ELR (cell line): Measurements from ENCODE around the gene DENND1A.
"Not testable (repeated sequence)": the region's sequence is repeated elsewhere in the genome, so short reads cannot be mapped to it uniquely, and the experiment has no call there.

Experiments
- DNase-seq: peaks from one replicate; pipeline ENCODE4 v3.0.0-alpha.2; 2015; ENCODE audit warnings: low read depth

Gene DENND1A

DNA sequence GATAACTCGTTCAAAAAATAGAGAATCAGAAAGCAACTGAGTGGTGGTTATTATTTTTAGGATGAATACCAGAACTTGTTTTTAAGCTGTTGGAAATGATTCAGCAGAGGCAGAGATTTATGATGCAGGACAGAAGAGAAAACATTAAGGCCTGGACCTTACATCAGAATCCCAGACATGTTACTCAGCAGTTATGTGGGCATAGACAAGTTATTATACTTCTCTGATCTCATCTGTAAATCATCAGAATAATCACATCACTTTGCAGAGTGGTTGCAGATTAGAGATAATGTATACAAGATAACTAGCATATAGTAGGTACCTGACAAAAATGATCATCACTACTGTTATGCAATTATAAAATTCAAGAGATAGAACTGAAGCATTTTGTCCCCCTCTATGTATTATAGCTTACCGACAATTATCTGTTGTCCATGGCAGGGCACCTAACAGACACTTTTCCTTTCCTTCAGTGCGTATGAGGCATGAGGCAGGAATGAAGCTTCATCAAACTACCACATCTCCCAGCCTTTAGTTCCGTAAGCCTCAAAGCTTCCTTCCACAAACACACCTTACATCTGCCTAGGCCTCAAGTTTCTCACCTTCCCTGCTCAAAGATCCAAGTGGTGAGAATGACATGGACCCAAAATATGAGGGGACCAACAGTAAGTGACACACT lies 165.9 kb downstream of the DENND1A start:
- peak; percentile 75 for DNase-seq

DNA sequence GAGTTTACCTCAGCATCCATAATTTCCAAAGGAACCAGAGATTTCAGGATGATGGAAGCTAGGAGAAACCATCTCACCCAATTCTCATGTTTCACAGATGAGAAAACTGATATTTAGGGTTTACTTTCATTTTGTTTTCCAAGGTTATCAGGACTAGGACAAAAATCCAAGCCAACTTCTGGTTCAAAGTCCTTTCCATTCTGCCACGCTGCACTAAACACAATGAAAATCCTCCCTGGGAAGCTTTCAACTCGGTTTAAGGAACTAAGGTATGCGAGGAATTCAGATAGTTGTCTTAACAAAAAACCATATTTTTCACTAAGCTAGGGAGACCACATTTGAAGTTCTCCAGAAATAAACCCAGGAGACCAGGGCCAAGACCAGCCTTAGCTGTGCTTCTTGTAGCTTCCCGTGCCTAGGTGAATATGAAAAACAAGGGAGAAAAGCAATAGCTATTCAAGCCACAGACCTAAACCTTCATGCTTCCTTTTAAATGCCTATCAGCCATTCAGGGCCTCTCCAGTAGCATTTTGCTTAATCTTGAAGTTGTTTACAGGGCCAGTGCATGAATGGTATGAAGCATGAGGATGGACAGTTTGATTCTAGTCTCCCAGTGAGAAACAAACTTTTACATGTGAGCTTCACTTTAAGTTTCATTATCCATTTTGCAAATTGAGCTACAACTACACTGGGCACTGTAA lies 167.9 kb downstream of the DENND1A start:
- no peak for DNase-seq

DNA sequence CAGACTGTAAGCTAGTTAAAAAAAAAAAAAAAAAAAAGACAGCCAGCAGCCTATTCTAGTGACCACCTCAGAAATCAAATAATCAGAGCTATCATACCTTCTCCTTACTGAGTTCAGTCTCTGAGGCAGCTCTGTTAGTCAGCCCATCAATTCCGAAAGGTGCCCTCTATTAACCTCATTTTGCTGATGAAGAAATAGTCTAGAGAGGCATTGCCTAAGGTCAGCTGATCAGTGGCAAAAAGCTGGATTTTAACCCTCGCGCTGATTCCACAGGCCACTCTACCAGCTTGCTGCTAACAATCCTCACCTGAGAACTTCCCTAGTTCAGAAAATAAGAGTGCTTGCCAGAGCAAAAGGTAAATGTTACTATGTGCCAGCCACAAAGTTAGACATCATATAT lies 172.0 kb downstream of the DENND1A start:
- DNase-seq: no peak

DNA sequence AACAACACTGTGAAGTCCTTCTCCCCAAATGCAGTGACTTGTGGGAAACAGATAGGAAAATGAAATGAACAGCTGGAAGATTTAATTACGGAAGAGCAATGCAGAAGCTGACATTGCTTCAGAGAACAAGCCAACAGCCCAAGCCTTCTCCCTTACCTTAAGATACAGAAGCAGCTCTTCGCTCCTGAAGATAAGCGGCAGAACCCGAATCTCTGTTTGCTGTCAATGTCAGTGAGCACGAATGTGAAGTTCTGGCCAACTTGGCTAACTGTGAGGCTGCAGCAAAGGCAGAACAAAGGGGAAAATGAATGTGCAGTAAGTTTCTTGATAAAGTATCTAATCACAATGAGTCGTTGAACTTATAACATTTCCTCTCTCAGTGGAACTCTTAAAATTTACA lies 172.4 kb downstream of the DENND1A start:
- DNase-seq: no peak

DNA sequence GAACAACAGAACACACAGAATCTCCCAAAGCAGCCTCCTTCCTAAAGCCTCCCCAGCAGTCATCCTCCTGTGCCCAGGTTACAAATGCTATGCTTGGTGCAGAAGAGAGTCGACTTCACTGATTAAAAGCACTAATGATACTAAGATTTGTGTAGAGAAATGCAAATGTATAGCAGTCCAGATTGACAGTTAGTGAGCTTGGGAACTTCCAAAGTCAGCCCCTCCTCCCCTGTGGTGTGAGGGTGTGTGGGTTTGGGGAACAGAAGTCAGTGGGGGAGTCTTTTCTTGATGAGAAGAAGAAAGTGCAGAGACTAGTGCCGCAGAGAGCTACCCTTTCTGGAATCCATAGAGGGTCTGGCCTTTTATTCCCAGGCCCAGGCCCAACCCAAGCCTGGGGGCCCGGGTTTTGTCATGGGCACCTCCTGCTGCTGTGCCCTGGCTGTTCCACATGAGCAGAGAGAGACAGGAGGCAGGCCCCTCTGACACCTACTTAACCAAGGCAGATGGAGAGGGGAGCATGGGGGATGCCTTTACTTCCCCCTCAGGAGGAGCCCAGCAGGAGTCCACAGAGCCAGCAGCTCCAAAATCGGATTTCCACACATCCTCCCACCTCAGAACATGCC lies 173.3 kb downstream of the DENND1A start:
- no peak for DNase-seq

DNA sequence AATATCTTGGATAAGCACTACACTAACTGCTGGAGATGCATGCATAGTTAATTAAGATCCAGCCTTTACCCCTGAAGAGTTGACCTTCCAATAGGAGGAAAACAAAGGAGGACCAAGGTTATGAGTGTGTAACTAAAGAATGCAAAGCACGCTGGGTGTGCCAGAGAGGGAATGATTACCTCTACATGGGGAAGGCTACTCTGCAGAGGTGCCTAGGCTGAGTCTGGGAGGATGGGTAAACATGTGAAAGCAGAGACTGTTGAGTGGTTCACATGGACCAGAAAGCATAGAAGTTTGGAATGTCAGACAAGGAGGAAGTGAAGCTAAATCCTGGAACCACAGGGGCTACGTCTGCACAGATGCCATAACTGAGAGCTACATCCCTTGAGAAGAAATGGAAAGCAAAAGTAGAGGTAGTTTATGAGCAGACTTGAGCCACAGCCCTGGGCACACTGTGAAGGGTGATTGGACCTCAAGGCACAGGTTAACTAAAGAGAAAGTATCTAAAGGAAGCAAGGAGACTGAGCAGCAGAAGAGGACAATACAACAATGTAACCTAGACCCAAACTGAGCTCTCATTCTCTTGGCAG lies 176.2 kb downstream of the DENND1A start:
- peak; percentile 6 for DNase-seq

DNA sequence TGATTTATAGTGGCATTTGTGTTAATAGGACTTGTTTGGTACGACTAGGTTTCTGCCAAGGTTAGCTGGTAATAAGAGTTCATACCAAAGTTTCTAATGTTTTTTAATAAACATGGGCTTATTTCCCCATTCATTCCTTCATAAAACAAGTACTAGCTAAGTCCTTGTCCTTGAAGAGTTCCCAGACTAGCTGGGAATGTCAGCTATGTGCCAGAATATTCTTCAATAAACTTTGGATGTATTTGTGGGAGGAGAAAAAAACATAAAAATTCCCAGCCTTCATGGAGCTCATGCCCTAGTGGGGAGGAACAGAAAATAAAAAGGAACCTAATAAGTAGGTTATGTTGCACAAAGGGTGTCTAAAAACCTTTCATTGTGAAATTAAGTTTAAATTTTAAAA lies 176.9 kb downstream of the DENND1A start:
- no peak for DNase-seq

DNA sequence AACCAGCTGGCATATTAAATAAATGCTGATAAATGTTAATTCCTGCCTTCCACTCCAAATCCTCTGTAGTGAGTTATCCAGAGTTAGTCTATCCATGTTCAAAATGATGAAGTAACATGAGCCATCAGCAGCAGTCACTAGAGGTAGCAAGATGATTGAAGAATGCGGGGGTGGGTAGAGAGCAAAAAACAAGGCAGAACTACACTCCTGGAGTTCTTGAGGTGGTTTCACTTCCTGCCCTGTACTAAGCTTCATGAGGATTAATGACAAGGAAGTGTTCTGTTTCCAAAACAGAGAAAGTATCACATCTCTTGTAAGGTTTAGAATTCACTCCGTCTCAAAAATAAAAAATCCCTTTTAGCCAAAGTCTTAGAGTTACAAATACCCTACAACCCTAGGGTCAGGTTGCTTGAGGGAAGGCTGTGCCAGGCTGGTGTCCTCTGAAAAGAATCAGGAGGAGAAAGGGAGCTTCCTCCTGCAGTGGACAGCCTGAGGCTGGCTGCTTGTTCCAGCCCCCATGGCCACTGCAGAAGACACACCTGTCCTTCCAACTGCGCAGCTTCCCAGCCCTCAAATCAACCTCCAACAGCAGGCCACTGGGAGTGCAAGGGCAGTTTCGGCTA lies 180.2 kb downstream of the DENND1A start:
- DNase-seq: no peak

DNA sequence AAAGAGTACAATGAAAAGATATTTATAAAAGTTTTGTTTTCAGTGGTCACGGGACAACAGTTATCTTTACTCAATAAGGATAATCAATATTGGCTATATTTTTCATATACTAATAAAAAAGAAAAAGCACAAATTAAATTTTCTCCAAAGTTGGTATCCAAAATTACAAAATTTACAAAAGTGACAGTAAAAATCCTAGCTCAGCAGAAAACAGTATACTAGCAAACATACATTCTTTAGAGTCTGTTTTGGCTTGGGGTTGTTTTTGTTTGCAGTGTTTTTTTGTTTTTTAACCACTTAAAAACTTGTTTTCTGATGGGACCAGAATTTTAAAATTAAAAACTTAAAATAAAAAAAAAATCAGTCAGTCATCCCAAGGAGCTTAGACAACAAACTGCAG lies 183.2 kb downstream of the DENND1A start:
- DNase-seq: no peak

DNA sequence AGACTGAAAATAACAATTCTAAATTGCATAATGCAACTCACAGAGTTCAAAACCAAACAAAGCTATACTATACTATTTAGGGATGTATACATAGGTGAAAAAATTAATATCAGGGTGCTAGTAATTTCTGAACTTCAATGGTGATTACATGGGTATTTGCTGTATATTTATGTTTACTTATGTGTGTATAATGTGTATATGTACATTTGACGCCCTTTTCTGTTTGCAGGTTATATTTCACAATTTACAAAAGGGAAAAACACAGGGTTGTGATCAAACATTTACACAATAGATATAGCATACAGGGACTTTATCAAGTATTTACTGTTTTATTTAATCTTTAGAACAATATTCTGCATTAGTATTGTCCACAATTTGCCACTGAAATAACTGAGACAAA lies 184.0 kb downstream of the DENND1A start:
- no peak for DNase-seq

DNA sequence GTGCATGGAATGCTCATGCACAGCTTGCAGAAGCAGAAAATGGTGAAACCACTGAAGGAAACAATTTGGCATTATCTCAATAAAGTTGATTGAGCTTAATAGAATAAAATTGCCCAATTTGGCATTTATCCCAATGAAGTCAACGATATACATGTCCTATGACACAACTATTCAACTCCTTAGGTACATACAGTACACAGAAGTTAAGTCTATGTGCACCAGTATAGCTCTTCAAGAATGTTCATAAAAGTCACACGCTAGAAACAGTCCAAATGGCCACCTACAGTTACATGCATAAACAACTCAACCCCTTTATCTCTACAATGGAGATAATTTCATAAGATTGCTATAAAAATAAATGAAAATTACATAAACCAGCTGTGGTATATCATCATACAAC lies 184.5 kb downstream of the DENND1A start:
- no peak for DNase-seq

DNA sequence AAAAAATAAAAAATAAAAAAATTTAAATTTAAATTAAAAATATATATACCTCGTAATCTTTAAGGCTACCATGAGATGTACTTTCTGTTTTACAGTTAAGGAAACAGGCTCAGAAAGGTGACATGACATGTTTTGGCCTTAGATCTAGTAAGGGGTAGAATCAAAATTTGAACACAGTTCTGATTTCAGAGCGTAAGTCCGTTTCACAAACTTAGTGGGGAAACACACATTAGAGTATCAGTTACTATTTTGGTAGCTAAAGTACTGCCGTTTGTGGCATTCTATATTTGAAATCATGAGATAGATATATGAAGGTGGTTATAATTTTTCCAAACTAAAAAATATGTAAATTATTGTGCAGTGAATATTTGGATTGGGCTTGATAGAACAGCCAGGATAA lies 186.2 kb downstream of the DENND1A start:
- DNase-seq: no peak

DNA sequence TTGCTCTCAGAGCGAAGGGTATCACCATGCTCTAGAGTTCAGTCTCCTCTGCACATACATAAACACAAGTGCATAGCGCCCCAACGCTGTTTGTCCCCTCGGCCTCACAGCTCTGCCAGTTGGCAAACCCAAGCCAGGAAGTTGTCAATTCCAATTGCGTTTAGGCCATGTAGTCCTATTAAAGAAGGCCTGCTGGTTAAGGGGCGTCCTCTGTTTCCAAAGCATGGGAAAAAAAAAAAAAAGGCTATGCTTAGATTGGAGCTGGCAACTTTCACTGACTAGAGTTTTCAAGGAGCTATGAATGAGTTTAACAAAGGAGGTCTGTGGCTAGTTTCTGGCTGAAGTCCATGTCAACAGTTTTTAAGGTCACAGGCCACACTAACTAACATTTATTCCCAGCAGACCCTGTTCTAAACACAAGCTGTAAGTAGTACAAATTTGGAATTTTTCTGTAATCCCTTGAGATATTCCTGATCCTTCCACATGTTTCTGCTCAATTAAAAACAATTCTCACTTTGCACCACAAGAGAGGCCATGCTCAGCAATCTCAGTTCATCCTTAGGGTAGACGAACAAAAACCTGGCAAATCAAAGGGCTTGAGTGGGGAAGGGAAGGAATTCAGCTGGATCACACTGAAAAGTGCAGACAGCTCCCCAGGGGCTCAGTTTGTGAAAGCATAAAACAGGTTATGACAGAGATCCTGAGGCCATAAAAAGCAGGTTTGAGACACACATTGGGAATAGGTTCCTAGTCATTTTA lies 187.7 kb downstream of the DENND1A start:
- DNase-seq: no peak

DNA sequence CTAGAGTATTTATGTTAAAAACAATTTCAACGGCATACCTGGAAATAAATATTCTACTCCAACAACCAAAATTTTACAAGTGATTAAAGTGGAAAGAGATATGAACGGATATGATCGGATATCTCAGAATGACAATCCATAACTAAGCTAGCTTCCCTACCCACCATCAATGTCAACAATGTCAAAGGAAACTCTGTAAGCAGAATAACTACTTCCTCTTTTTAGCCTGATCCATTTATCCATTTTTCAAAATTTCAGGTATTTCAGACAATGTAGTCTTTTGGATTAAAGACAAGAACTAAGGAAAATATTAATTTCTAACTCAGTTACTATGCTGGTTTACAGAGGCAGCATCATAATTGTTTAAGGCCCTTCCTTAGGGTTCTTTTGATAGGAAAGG lies 188.7 kb downstream of the DENND1A start:
- DNase-seq: no peak

DNA sequence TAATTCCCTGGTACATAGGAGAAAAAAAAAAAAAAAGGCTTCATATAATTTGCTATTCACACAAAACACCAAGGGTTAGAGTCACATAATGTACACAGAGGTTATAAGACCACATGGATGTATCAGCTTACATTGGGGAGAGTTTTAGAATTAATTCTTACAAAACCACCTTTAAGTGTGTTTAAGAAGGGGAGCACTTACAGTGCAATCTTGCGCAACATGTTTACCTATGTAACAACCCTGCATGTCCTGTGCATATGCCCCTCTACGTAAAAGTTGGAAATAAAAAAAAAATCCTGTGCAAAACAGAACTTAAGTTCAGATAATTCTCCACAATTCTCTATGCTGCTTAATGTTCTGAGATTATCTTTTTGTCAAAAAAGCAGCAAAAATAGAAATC lies 190.0 kb downstream of the DENND1A start:
- DNase-seq: no peak

DNA sequence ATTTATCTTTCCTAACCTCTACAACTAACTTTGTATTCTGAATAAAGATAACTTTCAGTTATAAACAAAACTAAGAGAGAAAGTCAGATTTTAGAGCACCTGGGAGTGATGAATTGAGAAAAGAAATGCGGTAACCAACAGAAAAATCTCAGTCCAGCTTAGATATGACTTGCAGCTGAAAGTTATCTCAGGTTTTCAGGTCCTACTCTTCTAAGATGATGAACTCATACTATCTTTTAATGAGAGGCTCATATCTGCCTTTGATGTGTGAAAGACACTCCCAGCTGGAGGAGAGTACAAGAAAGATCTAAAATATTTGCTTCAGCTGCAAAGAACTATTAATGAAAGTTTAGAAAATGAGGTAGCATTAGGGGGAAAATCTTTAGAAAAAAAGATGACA lies 190.5 kb downstream of the DENND1A start:
- DNase-seq: no peak

DNA sequence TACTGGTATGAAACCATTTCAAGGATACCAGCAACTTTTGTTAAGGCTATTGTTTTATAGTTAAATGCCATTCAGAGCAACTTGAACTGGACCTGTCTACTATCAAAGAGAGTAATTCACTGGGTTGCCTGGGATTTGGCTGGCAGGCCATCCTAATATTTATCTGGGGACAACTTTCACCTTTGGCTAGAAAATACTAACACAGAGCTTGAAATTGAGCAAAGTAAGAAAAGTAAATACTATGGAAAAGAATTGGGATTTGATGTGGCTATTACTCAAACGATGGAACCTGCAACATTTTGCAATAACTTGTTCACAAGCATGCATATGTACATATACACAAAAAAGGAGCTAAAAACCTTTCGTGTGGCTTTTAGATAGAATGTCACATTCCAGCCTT lies 191.3 kb downstream of the DENND1A start:
- no peak for DNase-seq

DNA sequence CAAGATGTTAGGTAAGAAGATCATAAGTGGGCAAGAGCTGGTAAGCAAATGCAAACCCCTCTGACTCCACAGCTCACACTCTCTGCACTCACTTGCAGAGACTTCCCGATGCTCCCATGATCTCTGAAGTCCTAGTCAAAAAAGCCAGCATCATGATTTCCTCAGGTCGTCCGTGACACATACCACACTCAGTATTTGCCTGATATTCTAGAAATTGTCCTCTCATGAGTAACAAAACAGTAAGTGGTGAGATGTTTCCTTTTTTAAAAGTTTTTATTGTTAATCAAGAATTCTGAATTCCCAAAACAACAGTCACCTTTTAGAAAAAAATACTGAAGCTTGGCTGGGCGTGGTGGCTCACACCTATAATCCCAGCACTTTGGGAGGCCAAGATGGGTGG lies 194.6 kb downstream of the DENND1A start:
- DNase-seq: peak; percentile 62

DNA sequence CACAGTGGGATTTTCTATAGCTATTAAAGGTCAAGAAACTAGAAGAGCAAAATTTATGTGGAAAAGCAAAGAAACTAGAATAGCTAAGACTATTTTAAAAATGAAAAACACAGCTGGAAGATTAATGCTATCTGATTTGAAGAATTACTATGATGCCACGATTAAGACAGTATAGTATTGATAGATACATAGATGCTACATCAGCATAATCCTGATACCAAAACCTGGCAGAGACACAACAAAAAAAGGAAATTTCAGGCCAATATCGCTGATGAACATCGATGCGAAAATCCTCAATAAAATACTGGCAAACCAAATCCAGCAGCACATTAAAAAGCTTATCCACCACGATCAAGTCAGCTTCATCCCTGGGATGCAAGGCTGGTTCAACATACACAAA lies 201.4 kb downstream of the DENND1A start:
- DNase-seq: not testable (repeated sequence)

DNA sequence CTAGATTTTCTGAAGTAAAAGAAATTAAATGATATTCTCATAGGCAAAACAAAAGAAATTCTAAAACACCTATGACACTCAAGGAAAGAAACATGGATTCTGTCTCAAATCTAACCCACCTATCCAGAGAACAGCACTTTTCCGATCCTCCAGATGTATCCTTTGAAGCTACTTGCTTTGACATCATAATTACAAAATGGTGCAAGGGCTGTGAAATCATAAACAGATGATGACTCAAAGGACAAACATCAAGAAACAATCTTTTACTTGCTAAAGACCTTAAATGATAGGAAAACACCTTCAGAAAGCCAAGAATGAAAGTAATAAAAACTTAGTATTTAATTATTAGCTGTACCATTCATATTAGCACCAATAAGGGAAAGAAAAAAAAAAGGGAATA lies 202.6 kb downstream of the DENND1A start:
- no peak for DNase-seq

DNA sequence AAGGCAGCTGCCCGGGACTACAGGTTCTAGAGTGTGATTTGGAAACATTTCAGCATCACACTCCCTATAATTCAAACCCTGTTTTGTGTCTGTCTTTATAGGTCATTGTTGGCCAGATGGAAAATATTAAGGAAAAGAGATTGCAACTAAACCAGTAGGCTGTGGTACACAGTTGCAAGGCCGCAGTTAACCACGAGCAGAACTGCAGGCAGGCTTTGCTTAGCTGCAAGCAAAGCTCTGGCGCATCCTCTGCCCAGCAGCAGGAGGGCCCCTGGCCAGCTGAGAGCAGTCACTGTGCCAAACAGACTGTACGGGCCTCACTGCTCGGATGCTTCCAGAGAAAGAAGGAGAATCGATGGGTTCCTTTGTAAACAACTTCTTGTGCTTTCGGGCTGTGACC lies 204.5 kb downstream of the DENND1A start:
- no peak for DNase-seq

DNA sequence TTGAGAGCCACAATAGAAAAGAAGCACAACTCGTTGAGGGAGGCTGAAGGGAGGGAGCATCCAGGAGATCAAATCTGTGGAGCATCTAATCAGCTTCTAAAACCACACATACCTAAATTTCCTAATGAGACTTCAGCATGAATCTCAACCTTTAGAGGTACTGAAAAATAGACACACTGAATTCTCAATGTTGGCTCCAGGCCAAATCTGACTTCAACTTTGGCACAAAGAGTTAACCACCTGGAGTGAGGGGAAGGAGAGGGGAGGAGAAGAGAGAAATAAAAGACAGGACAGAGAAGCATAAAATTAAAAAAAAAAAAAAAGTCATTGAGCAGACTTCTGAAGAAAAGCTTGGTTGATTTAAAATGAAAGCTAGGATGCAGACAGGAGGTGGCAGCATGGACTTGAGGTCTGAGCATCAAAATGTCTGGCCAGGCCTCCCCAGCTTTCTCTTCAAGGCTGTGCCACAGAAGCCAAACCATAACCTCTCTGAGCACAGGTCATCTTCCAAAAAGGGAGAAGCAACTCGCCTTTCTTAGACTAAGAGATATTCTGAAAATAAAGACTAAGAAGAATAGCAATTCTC lies 205.6 kb downstream of the DENND1A start:
- peak; percentile 36 for DNase-seq
